Measurements from ENCODE around the gene ME2.
"Not testable (repeated sequence)": the region's sequence is repeated elsewhere in the genome, so short reads cannot be mapped to it uniquely, and the experiment has no call there.

The ME2 gene

DNA sequence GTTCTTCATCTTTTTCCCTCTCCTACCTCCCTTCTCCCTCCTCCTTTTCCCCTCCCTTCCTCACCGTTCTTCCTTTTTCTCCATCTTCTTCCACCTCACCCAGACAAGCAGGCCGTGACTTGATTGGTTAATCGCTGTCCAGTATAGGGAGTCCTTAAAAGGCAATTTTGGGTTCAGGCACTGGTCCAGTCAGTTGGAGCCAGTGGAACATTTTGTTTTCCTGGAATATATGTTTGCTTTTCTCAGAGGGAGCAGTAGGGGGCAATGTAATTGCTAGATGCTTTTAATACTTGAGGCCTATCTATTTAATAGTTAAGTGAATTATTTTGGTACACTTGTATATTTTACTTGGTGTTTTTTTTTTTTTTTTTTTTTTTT is 103.9 kb downstream of the ME2 start:
- H3K4me3 ChIP-seq (replicated peaks in 1 of 2; ENCODE audit: low read depth in 2 of 2, low read length in 2 of 2): no peak overlapping the region
- no peak for TF ChIP-seq CTCF (IDR thresholded peaks at IDR 0.05; ENCODE audit: low read depth, low read length)
- DNase-seq (ENCODE audit: low read depth in 2 of 2): peak; percentile 21 to 27

- TF ChIP-seq CTCF (IDR thresholded peaks at IDR 0.05; ENCODE audit: low read depth, low read length): no peak
- peak in 1 of 2 donors; percentile 41 for DNase-seq (ENCODE audit: low read depth in 2 of 2)
- no peak overlapping the region for H3K4me3 ChIP-seq (replicated peaks in 1 of 2; ENCODE audit: low read depth in 2 of 2, low read length in 2 of 2)
Observed at GRCh38 chr18:50986360-50987087, 107.6 kb downstream of the ME2 start.

DNA sequence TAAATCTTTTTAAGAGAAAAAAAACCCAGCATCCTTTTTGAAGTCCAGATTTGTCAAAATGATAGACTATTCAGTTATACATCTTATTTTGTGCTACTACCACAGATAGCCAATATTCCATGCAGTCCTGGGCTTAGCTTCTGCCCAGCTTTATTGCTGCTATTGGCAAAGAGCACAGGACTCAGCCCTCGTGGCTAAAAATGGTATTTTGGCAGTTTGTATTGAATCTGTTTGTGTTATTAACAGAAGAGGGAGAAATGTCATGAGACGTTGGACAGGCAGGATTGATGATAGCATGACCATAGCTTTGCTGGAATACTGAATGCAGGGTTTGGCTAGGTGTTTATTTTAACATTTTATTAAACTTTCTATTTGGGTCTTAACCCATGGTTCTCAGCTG is 108.3 kb downstream of the ME2 start:
- no peak for DNase-seq (ENCODE audit: low read depth in 2 of 2)
- H3K4me3 ChIP-seq (replicated peaks in 1 of 2; ENCODE audit: low read depth in 2 of 2, low read length in 2 of 2): no peak overlapping the region
- TF ChIP-seq CTCF (IDR thresholded peaks at IDR 0.05; ENCODE audit: low read depth, low read length): no peak

- no peak overlapping the region for H3K4me3 ChIP-seq (replicated peaks in 1 of 2; ENCODE audit: low read depth in 2 of 2, low read length in 2 of 2)
- TF ChIP-seq CTCF (IDR thresholded peaks at IDR 0.05; ENCODE audit: low read depth, low read length): no peak
- no peak for DNase-seq (ENCODE audit: low read depth in 2 of 2)
Observed at GRCh38 chr18:50989711-50990110, 110.8 kb downstream of the ME2 start.

- no peak overlapping the region for H3K4me3 ChIP-seq (replicated peaks in 1 of 2; ENCODE audit: low read depth in 2 of 2, low read length in 2 of 2)
- DNase-seq (ENCODE audit: low read depth in 2 of 2): no peak
- no peak for TF ChIP-seq CTCF (IDR thresholded peaks at IDR 0.05; ENCODE audit: low read depth, low read length)
Observed at GRCh38 chr18:50992351-50992762, 113.4 kb downstream of the ME2 start.

DNA sequence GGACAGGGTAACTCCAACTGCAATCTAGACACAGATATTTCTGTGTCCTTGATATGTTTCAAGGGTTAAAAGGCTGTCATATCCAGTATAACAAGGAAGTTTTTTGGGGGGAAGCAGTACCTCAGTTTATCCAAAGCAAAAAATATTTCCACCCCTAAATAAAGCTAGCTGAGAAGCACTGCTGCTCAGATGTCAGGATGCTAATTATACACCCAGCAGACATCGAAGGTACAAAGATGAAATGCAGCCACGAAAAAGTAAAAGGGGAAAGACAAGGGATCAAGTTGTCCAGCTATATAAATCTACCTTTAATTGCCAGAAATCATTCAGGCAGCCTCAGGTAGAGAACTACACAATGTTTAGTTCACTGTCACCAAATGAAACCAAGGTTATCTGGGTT is 115.1 kb downstream of the ME2 start:
- no peak for TF ChIP-seq CTCF (IDR thresholded peaks at IDR 0.05; ENCODE audit: low read depth, low read length)
- H3K4me3 ChIP-seq (replicated peaks in 1 of 2; ENCODE audit: low read depth in 2 of 2, low read length in 2 of 2): no peak overlapping the region
- DNase-seq (ENCODE audit: low read depth in 2 of 2): no peak

DNA sequence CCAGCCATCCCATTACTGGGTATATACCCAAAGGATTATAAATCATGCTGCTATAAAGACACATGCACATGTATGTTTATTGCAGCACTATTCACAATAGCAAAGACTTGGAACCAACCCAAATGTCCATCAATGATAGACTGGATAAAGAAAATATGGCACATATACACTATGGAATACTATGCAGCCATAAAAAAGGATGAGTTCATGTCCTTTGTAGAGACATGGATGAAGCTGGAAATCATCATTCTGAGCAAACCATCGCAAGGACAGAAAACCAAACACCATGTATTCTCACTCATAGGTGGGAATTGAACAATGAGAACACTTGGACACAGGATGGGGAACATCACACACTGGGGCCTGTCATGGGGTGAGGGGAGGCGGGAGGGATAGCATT is 124.3 kb downstream of the ME2 start:
- H3K4me3 ChIP-seq (replicated peaks in 1 of 2; ENCODE audit: low read depth in 2 of 2, low read length in 2 of 2); DNase-seq (ENCODE audit: low read depth in 2 of 2): not testable (repeated sequence)
